ENCODE measurements around the gene RAX.
"Not testable (repeated sequence)": the region's sequence is repeated elsewhere in the genome, so short reads cannot be mapped to it uniquely, and the experiment has no call there.

RAX gene

GRCh38 chr18:59265974-59266369 is 7.3 kb downstream of the RAX start:
- H3K27ac ChIP-seq: no peak overlapping the region
- POLR2A ChIA-PET (ENCODE audit: low non-redundant PET): no interaction called here
- DNase-seq (ENCODE audit: low spot score): no peak
- CTCF ChIA-PET: interaction anchor here (0.6 to 1.0 kb wide), 3 partner anchors 17 to 62 kb away, joined by 3 to 5 read pairs (median 3); no protein-coding TSS in a partner anchor
- TF ChIP-seq CTCF (conservative IDR thresholded peaks at IDR 0.05; ENCODE audit: low read depth): no peak

DNA sequence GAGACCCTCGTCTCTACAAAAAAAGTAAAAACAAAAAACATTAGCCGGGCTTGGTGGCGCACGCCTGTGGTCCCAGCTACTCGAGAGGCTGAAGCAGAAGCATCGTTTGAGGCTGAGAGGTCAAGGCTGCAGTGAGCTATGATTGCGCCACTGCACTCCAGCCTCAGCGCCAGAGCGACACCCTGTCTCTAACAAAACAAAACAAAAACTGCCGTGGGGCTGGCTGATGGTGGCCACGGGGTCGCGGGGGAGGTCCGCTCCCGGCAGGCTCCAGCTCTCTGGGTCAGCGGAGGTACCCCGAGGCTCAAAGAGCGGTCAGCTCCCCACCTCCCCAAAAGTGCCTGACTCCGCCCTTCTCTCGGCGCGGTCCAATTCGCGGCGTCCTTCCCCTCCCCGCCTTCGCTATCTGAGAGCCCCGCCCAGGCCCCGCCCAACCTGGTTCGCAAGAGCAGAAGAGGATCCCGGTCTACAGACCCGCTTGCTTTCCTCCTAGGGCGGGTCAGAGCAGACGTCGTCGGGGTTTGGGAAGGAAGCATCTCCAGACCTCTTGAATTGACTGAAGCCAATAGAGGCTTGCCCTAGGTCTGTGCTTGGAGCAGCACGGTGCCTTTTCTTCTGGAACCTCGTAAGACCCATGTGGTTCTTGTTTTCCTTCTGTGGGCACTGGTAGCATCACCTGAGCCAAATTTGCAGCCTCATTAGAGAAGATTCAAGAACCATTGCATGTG is 7.8 kb downstream of the RAX start:
- TF ChIP-seq CTCF (conservative IDR thresholded peaks at IDR 0.05; ENCODE audit: low read depth): no peak
- ChIA-PET POLR2A (ENCODE audit: low non-redundant PET) (no interaction called here), CTCF (interaction anchor here (0.6 to 1.0 kb wide), 3 partner anchors 17 to 63 kb away, joined by 3 to 5 read pairs (median 3); no protein-coding TSS in a partner anchor)
- peak; percentile 33 for DNase-seq (ENCODE audit: low spot score)
- H3K27ac ChIP-seq: no peak overlapping the region

DNA sequence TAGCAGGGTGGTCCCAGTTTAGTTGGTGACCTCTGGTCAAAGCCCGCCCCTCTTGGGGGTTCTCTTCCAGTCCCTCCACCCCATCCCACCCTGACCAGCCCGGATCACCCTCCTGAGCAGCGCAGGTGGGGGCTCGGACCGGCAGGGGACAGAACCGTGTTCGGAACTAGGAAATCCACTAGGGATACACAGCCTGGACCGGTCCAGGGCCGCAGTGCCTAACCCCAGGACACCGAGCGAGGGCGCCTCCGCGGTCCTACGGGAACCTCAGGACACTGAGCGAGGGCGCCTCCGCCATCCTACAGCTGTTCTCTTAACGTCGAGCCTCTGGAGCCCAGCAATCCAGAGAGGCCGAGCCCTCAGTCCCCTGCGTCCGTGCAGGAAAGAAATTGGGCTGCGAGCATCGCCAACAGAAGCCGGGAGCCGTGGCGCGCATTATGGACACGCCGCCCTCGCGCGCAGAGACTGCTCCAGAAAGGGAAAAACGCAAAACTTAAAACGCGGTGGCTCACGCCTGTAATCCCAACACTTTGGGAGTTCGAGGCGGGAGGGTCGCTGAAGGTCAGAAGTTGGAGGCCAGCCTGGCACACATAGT is 8.5 kb downstream of the RAX start:
- no peak for DNase-seq (ENCODE audit: low spot score)
- no peak overlapping the region for H3K27ac ChIP-seq
- ChIA-PET CTCF (interaction anchor here (0.6 to 1.2 kb wide), 5 partner anchors 11 to 279 kb away, joined by 3 to 5 read pairs (median 4); no protein-coding TSS in a partner anchor), POLR2A (ENCODE audit: low non-redundant PET) (no interaction called here)
- no peak for TF ChIP-seq CTCF (conservative IDR thresholded peaks at IDR 0.05; ENCODE audit: low read depth)

DNA sequence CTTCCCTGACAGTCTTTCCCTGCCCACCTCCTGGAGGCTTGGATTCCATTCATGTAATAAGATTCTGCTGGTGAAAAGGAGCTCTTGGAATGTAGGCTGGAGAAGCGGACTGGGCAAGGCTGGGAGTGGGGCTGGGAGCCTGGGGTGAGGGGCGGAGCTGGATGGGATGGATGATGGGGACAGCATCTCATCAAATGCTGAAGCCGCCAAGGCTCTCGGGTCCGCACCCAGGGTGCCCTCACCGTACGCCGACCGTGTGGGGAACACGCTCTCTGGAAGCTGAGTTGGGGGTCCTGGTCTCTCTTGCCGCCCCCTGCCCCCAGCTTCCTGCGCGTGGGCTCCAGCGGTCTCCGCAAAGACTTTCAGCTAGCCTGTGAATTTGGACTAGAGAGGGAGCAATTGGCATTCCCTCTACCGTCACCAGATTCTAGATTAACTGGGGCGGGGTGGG is 9.1 kb downstream of the RAX start:
- H3K27ac ChIP-seq: no peak overlapping the region
- TF ChIP-seq CTCF (conservative IDR thresholded peaks at IDR 0.05; ENCODE audit: low read depth): no peak
- ChIA-PET CTCF (interaction anchor here (0.5 to 1.2 kb wide), 5 partner anchors 11 to 278 kb away, joined by 3 to 7 read pairs (median 4); no protein-coding TSS in a partner anchor), POLR2A (ENCODE audit: low non-redundant PET) (no interaction called here)
- DNase-seq (ENCODE audit: low spot score): no peak

DNA sequence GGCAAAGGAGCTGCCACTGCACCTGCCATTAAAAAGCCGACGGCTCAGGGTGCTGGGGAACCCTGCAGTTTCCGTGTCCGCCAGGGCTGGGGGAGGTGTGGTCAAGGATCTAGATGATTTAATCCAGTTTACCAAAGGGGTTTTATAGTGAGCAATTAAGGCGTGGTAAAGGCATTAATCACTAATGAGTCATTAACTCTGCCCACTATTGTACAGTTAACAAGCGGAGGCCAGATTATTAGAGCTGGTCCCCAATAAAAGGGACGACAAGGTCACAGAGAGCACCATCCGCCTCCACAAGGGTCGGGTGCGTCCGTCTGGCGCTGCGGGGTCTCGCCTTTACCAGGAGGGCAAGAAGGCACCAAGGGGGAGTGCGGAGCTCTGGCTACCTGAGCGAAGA is 9.6 kb downstream of the RAX start:
- DNase-seq (ENCODE audit: low spot score): no peak
- no peak for TF ChIP-seq CTCF (conservative IDR thresholded peaks at IDR 0.05; ENCODE audit: low read depth)
- ChIA-PET CTCF (interaction anchor here (0.5 to 1.2 kb wide), 2 partner anchors 15 to 46 kb away, joined by 4 to 7 read pairs; no protein-coding TSS in a partner anchor), POLR2A (ENCODE audit: low non-redundant PET) (no interaction called here)
- H3K27ac ChIP-seq: no peak overlapping the region

GRCh38 chr18:59262243-59262642 is 11.0 kb downstream of the RAX start:
- CTCF ChIA-PET: interaction anchor here (0.9 kb wide), 1 partner anchor 11 kb away, joined by 3 read pairs; no protein-coding TSS in a partner anchor
- H3K27ac ChIP-seq; DNase-seq (ENCODE audit: low spot score); POLR2A ChIA-PET (ENCODE audit: low non-redundant PET): not testable (repeated sequence)

DNA sequence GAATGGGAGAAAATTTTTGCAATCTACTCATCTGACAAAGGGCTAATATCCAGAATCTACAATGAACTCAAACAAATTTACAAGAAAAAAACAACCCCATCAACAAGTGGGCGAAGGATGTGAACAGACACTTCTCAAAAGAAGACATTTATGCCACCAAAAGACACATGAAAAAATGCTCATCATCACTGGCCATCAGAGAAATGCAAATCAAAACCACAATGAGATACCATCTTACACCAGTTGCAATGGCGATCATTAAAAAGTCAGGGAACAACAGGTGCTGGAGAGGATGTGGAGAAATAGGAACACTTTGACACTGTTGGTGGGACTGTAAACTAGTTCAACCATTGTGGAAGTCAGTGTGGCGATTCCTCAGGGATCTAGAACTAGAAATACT is 11.4 kb downstream of the RAX start:
- POLR2A ChIA-PET (ENCODE audit: low non-redundant PET); H3K27ac ChIP-seq; DNase-seq (ENCODE audit: low spot score); CTCF ChIA-PET: not testable (repeated sequence)

DNA sequence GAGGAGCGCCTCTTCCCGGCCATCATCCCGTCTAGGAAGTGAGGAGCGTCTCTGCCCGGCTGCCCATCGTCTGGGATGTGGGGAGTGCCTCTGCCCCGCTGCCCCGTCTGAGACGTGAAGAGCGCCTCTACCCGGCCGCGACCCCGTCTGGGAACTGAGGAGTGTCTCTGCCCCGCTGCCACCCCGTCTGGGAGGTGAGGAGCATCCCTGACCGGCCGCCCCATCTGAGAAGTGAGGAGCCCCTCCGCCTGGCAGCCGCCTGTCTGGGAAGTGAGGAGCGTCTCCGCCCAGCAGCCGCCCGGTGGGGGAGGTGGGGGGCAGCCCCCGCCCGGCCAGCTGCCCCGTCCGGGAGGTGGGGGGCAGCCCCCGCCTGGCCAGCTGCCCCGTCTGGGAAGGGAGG is 17.8 kb downstream of the RAX start:
- CTCF ChIA-PET; DNase-seq (ENCODE audit: low spot score); H3K27ac ChIP-seq; POLR2A ChIA-PET (ENCODE audit: low non-redundant PET): not testable (repeated sequence)

Data from RWPE1 (cell line).